Measurements from ENCODE around the gene RGSL1. TPM values are rescaled to one million over a fixed set of nuclear protein-coding genes. Genes with fewer than 3 reads are reported as not detected.

RGSL1 gene
- polyA plus RNA-seq, 3 donors = not detected

DNA sequence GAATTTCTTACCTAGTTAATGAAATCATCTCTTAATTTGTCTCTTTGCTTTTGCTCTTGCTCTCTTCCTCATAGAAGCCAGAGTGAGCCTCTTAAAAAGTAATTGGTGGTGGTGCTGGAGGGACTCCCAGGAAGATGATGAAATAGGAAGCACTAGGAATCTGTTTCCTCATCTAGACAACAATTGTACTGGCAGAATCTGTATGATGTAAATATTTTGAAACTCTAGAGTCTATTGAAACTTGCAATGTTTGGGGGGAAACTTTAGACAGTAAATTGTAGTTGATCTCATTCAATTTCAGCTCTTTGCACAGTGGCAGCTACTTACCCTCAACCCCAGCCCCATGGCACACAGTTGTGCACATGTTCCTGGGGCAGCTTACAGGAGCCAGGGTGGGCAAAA, 10.6 kb downstream of the RGSL1 start:
- Mint-ChIP-seq H3K36me3 (no peaks in the 10 kb centered on the region), H3K27ac (peak overlapping the region in 6 of 7 donors; percentile 13 to 90 (median 76)), H3K4me3 (peak overlapping the region in 1 of 2 donors; percentile 41), H3K9me3 (peaks cover 0 to 6% (median 2%) of the 10 kb centered on the region in 7 donors), H3K4me1 (peaks cover 17% of the 10 kb centered on the region), H3K27me3 (ENCODE audit: low read depth in 3 of 3) (peaks cover 0 to 1% (median 0%) of the 10 kb centered on the region in 3 donors)
- Histone ChIP-seq H2AFZ (ENCODE audit: insufficient read depth, low read depth, low read length, poor library complexity, severe bottlenecking) (no peak overlapping the region), H3K4me2 (replicated peaks; ENCODE audit: extremely low read depth, low read length, poor library complexity, severe bottlenecking) (peak overlapping the region; percentile 35), H3K9ac (ENCODE audit: insufficient read depth, low read length, poor library complexity, severe bottlenecking) (no peak overlapping the region), H3K27ac (ENCODE audit: low read depth in 1 of 2, low read length in 2 of 2) (peak overlapping the region in 1 of 2 donors; percentile 64), H3K27me3 (ENCODE audit: control insufficient read depth in 2 of 2, insufficient read depth in 2 of 2, low read length in 2 of 2) (no peaks in the 10 kb centered on the region), H3K4me3 (replicated peaks in 1 of 3; ENCODE audit: low read depth in 2 of 3, low read length in 3 of 3) (peak overlapping the region in 1 of 3 experiments; percentile 19), H4K20me1 (ENCODE audit: insufficient read depth, low read length) (no peaks in the 10 kb centered on the region), H3K4me1 (ENCODE audit: control insufficient read depth in 1 of 2, insufficient read depth in 2 of 2, low read length in 2 of 2) (peaks cover 15 to 16% of the 10 kb centered on the region in 2 donors), H3K36me3 (replicated peaks in 1 of 2; ENCODE audit: control insufficient read depth in 1 of 2, insufficient read depth in 2 of 2, low read length in 2 of 2) (no peaks in the 10 kb centered on the region), H3K9me3 (replicated peaks in 1 of 2; ENCODE audit: control insufficient read depth in 1 of 2, insufficient read depth in 1 of 2, low read length in 2 of 2) (no peaks in the 10 kb centered on the region), H3K79me2 (ENCODE audit: insufficient read depth, low read length) (no peaks in the 10 kb centered on the region)
- TF ChIP-seq, protein P1, sequence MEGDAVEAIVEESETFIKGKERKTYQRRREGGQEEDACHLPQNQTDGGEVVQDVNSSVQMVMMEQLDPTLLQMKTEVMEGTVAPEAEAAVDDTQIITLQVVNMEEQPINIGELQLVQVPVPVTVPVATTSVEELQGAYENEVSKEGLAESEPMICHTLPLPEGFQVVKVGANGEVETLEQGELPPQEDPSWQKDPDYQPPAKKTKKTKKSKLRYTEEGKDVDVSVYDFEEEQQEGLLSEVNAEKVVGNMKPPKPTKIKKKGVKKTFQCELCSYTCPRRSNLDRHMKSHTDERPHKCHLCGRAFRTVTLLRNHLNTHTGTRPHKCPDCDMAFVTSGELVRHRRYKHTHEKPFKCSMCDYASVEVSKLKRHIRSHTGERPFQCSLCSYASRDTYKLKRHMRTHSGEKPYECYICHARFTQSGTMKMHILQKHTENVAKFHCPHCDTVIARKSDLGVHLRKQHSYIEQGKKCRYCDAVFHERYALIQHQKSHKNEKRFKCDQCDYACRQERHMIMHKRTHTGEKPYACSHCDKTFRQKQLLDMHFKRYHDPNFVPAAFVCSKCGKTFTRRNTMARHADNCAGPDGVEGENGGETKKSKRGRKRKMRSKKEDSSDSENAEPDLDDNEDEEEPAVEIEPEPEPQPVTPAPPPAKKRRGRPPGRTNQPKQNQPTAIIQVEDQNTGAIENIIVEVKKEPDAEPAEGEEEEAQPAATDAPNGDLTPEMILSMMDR (IDR thresholded peaks at IDR 0.05) = no peak
- DNase-seq = peak; percentile 29 to 66 (median 32)
- intact Hi-C loops (cut with micrococcal nuclease) = no loop called here

DNA sequence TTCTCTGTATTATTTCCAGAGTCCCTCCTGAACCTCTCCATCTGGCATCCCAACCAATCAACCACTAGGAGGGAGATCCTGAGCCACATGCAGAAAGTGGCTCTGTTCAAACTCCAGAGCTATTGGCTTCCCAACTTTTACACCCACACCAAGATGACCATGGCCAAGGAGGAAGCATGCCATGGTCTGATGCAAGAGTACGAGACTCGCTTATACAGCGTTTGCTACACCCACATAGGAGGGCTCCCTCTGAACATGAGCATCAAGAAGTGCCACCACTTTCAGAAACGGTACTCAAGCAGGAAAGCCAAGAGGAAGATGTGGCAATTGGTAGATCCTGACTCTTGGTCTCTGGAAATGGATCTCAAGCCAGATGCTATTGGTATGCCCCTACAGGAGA, 23.6 kb downstream of the RGSL1 start:
- H3K9ac ChIP-seq (ENCODE audit: insufficient read depth, low read length, poor library complexity, severe bottlenecking) = no peak overlapping the region
- intact Hi-C loops (cut with micrococcal nuclease) = no loop called here
- no peaks in the 10 kb centered on the region for H3K36me3 ChIP-seq (replicated peaks in 1 of 2; ENCODE audit: control insufficient read depth in 1 of 2, insufficient read depth in 2 of 2, low read length in 2 of 2)
- Mint-ChIP-seq H3K4me1 (peaks cover 7% of the 10 kb centered on the region), H3K27ac (no peak overlapping the region), H3K4me3 (peak overlapping the region in 1 of 2 donors; percentile 25), H3K9me3 (peaks cover 2 to 19% (median 13%) of the 10 kb centered on the region in 7 donors), H3K27me3 (ENCODE audit: low read depth in 3 of 3) (peaks cover 0 to 2% (median 0%) of the 10 kb centered on the region in 3 donors), H3K36me3 (peaks cover 0 to 3% of the 10 kb centered on the region in 2 donors)
- H2AFZ ChIP-seq (ENCODE audit: insufficient read depth, low read depth, low read length, poor library complexity, severe bottlenecking) = no peak overlapping the region
- H3K79me2 ChIP-seq (ENCODE audit: insufficient read depth, low read length) = no peaks in the 10 kb centered on the region
- no peak overlapping the region for H3K4me2 ChIP-seq (replicated peaks; ENCODE audit: extremely low read depth, low read length, poor library complexity, severe bottlenecking)
- H3K27ac ChIP-seq (ENCODE audit: low read depth in 1 of 2, low read length in 2 of 2) = no peak overlapping the region
- peaks cover 0 to 10% of the 10 kb centered on the region in 2 donors for H3K9me3 ChIP-seq (replicated peaks in 1 of 2; ENCODE audit: control insufficient read depth in 1 of 2, insufficient read depth in 1 of 2, low read length in 2 of 2)
- TF ChIP-seq, protein P1 (IDR thresholded peaks at IDR 0.05) = no peak
- no peak overlapping the region for H3K4me3 ChIP-seq (replicated peaks in 1 of 3; ENCODE audit: low read depth in 2 of 3, low read length in 3 of 3)
- DNase-seq = no peak
- H4K20me1 ChIP-seq (ENCODE audit: insufficient read depth, low read length) = no peaks in the 10 kb centered on the region
- no peaks in the 10 kb centered on the region for H3K4me1 ChIP-seq (ENCODE audit: control insufficient read depth in 1 of 2, insufficient read depth in 2 of 2, low read length in 2 of 2)
- H3K27me3 ChIP-seq (ENCODE audit: control insufficient read depth in 2 of 2, insufficient read depth in 2 of 2, low read length in 2 of 2) = no peaks in the 10 kb centered on the region
- WGBS (ENCODE audit: insufficient coverage) = 0% methylated on average over 2 of the region's 4 CpGs

Data from CD14-positive monocyte (primary cell).